ENCODE data around the gene FOXA2. TPM values are rescaled to one million over a fixed set of nuclear protein-coding genes. Genes with fewer than 3 reads are reported as not detected.

Gene FOXA2
- total RNA-seq, 1 experiment from 2014 or later: 28.0 TPM

DNA sequence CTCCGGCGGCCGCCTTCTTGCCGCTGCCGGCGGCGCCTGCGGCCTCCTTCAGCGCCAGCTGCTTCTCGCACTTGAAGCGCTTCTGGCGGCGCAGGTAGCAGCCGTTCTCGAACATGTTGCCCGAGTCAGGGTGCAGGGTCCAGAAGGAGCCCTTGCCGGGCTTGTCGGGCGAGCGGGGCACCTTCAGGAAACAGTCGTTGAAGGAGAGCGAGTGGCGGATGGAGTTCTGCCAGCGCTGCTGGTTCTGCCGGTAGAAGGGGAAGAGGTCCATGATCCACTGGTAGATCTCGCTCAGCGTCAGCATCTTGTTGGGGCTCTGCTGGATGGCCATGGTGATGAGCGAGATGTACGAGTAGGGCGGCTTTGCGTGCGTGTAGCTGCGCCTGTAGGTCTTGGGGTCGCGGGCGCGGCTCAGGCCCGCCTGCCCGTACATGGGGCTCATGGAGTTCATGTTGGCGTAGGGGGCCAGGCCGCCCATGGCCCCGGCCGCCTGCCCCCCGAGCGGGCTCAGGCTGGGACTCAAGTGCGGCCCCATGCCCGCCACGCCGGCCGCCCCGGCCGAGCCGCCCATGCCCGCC is 1.9 kb downstream of the FOXA2 start:
- DNase-seq (ENCODE audit: low read depth, low spot score) (no peak), ATAC-seq (no peak)
- POLR2A ChIA-PET: no interaction called here
- Histone ChIP-seq H3K9me3 (ENCODE audit: control insufficient read depth, insufficient read depth, low read depth, low read length) (no peaks in the 10 kb centered on the region), H3K27ac (ENCODE audit: low read length) (peak overlapping the region; percentile 89), H3K36me3 (ENCODE audit: control insufficient read depth, insufficient read depth, low read length) (peaks cover 6% of the 10 kb centered on the region), H3K4me1 (ENCODE audit: control insufficient read depth, insufficient read depth, low read length) (peaks cover 25% of the 10 kb centered on the region), H3K4me3 (ENCODE audit: low read depth in 2 of 2, low read length in 2 of 2) (peak overlapping the region; percentile 73 to 92), H3K27me3 (ENCODE audit: control insufficient read depth, insufficient read depth, low read length) (no peaks in the 10 kb centered on the region; the same call in 1 of the 2 replicates)
- CTCF ChIA-PET: no interaction called here
- BruUV-seq (replicated peaks): no TSS peak
- TF ChIP-seq, protein P1, sequence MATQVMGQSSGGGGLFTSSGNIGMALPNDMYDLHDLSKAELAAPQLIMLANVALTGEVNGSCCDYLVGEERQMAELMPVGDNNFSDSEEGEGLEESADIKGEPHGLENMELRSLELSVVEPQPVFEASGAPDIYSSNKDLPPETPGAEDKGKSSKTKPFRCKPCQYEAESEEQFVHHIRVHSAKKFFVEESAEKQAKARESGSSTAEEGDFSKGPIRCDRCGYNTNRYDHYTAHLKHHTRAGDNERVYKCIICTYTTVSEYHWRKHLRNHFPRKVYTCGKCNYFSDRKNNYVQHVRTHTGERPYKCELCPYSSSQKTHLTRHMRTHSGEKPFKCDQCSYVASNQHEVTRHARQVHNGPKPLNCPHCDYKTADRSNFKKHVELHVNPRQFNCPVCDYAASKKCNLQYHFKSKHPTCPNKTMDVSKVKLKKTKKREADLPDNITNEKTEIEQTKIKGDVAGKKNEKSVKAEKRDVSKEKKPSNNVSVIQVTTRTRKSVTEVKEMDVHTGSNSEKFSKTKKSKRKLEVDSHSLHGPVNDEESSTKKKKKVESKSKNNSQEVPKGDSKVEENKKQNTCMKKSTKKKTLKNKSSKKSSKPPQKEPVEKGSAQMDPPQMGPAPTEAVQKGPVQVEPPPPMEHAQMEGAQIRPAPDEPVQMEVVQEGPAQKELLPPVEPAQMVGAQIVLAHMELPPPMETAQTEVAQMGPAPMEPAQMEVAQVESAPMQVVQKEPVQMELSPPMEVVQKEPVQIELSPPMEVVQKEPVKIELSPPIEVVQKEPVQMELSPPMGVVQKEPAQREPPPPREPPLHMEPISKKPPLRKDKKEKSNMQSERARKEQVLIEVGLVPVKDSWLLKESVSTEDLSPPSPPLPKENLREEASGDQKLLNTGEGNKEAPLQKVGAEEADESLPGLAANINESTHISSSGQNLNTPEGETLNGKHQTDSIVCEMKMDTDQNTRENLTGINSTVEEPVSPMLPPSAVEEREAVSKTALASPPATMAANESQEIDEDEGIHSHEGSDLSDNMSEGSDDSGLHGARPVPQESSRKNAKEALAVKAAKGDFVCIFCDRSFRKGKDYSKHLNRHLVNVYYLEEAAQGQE (IDR thresholded peaks at IDR 0.05; ENCODE audit: insufficient read depth in 1 of 2, low read depth in 2 of 2, low read length in 1 of 2): no peak
- TF ChIP-seq SIN3A (IDR thresholded peaks at IDR 0.05; ENCODE audit: borderline replicate concordance, insufficient read depth, low read depth, low read length) (no peak), TCF7L2 (IDR thresholded peaks at IDR 0.05; ENCODE audit: low read depth, low read length) (no peak), POLR2AphosphoS5 (IDR thresholded peaks at IDR 0.05; ENCODE audit: low read depth, low read length) (no peak)
- TF ChIP-seq, protein P2, sequence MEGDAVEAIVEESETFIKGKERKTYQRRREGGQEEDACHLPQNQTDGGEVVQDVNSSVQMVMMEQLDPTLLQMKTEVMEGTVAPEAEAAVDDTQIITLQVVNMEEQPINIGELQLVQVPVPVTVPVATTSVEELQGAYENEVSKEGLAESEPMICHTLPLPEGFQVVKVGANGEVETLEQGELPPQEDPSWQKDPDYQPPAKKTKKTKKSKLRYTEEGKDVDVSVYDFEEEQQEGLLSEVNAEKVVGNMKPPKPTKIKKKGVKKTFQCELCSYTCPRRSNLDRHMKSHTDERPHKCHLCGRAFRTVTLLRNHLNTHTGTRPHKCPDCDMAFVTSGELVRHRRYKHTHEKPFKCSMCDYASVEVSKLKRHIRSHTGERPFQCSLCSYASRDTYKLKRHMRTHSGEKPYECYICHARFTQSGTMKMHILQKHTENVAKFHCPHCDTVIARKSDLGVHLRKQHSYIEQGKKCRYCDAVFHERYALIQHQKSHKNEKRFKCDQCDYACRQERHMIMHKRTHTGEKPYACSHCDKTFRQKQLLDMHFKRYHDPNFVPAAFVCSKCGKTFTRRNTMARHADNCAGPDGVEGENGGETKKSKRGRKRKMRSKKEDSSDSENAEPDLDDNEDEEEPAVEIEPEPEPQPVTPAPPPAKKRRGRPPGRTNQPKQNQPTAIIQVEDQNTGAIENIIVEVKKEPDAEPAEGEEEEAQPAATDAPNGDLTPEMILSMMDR (IDR thresholded peaks at IDR 0.05): peak; percentile 19
- in situ Hi-C loops (cut with HindIII; ENCODE audit: low pct_unique_long_range_greater_than_20kb, low sequenced_read_pairs): no loop called here
- intact Hi-C loops (cut with micrococcal nuclease; ENCODE audit: unreplicated experiment): loop anchor here (10.0 kb wide), 1 partner anchor 128 kb away; no protein-coding TSS in a partner anchor

DNA sequence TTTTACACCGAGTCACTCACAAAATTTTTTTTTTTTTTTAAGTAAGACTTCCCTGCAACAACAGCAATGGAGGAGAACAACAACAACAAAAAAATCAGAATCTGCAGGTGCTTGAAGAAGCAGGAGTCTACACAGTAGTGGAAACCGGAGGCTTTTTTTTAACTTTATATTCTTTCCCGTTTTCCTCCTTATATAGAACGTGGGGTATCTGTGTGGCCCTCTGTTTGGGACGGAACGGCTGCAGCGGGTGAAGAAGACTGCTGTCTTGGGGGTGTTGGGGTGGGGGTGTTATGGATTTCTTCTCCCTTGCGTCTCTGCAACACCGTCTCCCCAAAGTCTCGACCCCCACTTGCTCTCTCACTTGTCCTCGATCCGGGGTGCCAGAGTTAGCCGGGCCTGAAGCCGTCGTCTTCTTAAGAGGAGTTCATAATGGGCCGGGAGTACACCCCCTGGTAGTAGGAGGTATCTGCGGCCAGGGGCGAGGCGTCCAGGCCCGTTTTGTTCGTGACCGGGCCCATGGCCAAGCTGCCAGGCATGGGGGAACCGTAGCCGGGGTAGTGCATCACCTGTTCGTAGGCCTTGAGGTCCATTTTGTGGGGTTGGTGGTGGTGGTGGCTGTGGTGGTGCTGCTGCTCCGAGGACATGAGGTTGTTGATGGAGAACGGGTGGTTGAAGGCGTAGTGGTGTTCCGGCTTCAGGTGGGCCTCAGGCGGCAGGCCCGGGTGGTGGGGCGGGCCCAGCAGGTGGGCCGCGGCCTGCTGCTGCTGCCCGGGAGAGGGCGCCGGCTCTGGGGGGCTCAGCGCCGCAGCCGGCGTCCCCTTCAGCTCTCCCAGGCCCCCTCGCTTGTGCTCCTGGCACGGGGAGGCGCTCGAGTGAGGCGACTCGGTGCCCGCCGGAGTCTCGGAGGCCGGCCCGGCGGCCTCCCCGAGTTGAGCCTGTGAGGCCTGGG is 2.7 kb downstream of the FOXA2 start:
- DNase-seq (ENCODE audit: low read depth, low spot score): no peak
- Histone ChIP-seq H3K9me3 (ENCODE audit: control insufficient read depth, insufficient read depth, low read depth, low read length) (no peaks in the 10 kb centered on the region), H3K27ac (ENCODE audit: low read length) (peak overlapping the region; percentile 89), H3K4me1 (ENCODE audit: control insufficient read depth, insufficient read depth, low read length) (peaks cover 30% of the 10 kb centered on the region), H3K27me3 (ENCODE audit: control insufficient read depth, insufficient read depth, low read length) (no peaks in the 10 kb centered on the region), H3K4me3 (ENCODE audit: low read depth in 2 of 2, low read length in 2 of 2) (peak overlapping the region; percentile 73 to 92), H3K36me3 (ENCODE audit: control insufficient read depth, insufficient read depth, low read length) (peaks cover 6% of the 10 kb centered on the region)
- CTCF ChIA-PET: no interaction called here
- intact Hi-C loops (cut with micrococcal nuclease; ENCODE audit: unreplicated experiment): loop anchor here (10.0 kb wide), 1 partner anchor 127 kb away; no protein-coding TSS in a partner anchor
- in situ Hi-C loops (cut with HindIII; ENCODE audit: low pct_unique_long_range_greater_than_20kb, low sequenced_read_pairs): no loop called here
- ATAC-seq: no peak
- BruUV-seq (replicated peaks): no TSS peak
- TF ChIP-seq SIN3A (IDR thresholded peaks at IDR 0.05; ENCODE audit: borderline replicate concordance, insufficient read depth, low read depth, low read length) (0 out of 2 replicates have a peak, but pooled peaks have one; percentile 42), POLR2AphosphoS5 (IDR thresholded peaks at IDR 0.05; ENCODE audit: low read depth, low read length) (no peak), TCF7L2 (IDR thresholded peaks at IDR 0.05; ENCODE audit: low read depth, low read length) (0 out of 2 replicates have a peak, but pooled peaks have one; percentile 22)
- TF ChIP-seq, protein P1 (IDR thresholded peaks at IDR 0.05; ENCODE audit: insufficient read depth in 1 of 2, low read depth in 2 of 2, low read length in 1 of 2): no peak
- TF ChIP-seq, protein P2 (IDR thresholded peaks at IDR 0.05): peak; percentile 52
- POLR2A ChIA-PET: no interaction called here

Measured in Panc1 (cell line).